HEK293T (cell line): Measurements from ENCODE around the gene ARHGAP26.

Experiments used
- CTCF ChIA-PET: fragments of 350-600 bp; formaldehyde crosslinking; extraction: SDS; loops from one replicate; lab custom pipeline; 2021; ENCODE audit warnings: antibody characterized with exemption, inconsistent platforms; lab: Yijun Ruan, JAX
- POLR2A ChIA-PET: fragments of 350-600 bp; formaldehyde crosslinking; extraction: SDS; loops from one replicate; lab custom pipeline; 2020; ENCODE audit warnings: antibody characterized with exemption, inconsistent platforms; lab: Yijun Ruan, JAX
- DNase-seq: peaks from one replicate; pipeline ENCODE4 v3.0.0; 2012; ENCODE audit warnings: mixed read lengths; ENCODE audit errors: extremely low spot score
- ARNT ChIP-seq: fragments of 450-650 bp; IDR thresholded peaks from 2 replicates; pipeline ENCODE4 v1.6.1; 2017; ENCODE audit warnings: mild to moderate bottlenecking
- BHLHE40 ChIP-seq: fragments of 450-650 bp; IDR thresholded peaks from 2 replicates; pipeline ENCODE4 v1.6.1; 2016; ENCODE audit warnings: mild to moderate bottlenecking, moderate library complexity, borderline replicate concordance
- CTBP1 ChIP-seq: fragments of 450-650 bp; IDR thresholded peaks from 2 replicates; pipeline ENCODE4 v1.6.1; 2016; ENCODE audit warnings: borderline replicate concordance
- ELF4 ChIP-seq: fragments of 450-650 bp; IDR thresholded peaks from 2 replicates; pipeline ENCODE4 v1.6.1; 2017; ENCODE audit warnings: antibody characterized with exemption
- FOXA1 ChIP-seq: fragments of 450-650 bp; IDR thresholded peaks from 2 replicates; pipeline ENCODE4 v1.6.1; 2016; ENCODE audit warnings: mild to moderate bottlenecking
- FOXK2 ChIP-seq: fragments of 450-650 bp; IDR thresholded peaks from 2 replicates; pipeline ENCODE4 v1.6.1; 2016; ENCODE audit warnings: mild to moderate bottlenecking
- FOXM1 ChIP-seq: fragments of 450-650 bp; IDR thresholded peaks from 2 replicates; pipeline ENCODE4 v1.6.1; 2017; ENCODE audit warnings: mild to moderate bottlenecking, borderline replicate concordance
- HDGF ChIP-seq: fragments of 450-650 bp; IDR thresholded peaks from 2 replicates; pipeline ENCODE4 v1.6.1; 2017; ENCODE audit warnings: antibody characterized with exemption, borderline replicate concordance
- L3MBTL2 ChIP-seq: fragments of 450-650 bp; conservative IDR thresholded peaks from 2 replicates; pipeline ENCODE4 v1.6.1; 2016; ENCODE audit warnings: mild to moderate bottlenecking
- LEF1 ChIP-seq: fragments of 450-650 bp; IDR thresholded peaks from 2 replicates; pipeline ENCODE4 v1.6.1; 2017; ENCODE audit warnings: mild to moderate bottlenecking, borderline replicate concordance
- NFRKB ChIP-seq: fragments of 450-650 bp; IDR thresholded peaks from 2 replicates; pipeline ENCODE4 v1.6.1; 2016; ENCODE audit warnings: mild to moderate bottlenecking, moderate library complexity
- PKNOX1 ChIP-seq: fragments of 450-650 bp; IDR thresholded peaks from 2 replicates; pipeline ENCODE4 v1.6.1; 2016
- SP1 ChIP-seq: fragments of 450-650 bp; IDR thresholded peaks from 2 replicates; pipeline ENCODE4 v1.6.1; 2017
- SUZ12 ChIP-seq: fragments of 450-650 bp; IDR thresholded peaks from 2 replicates; pipeline ENCODE4 v1.6.1; 2016; ENCODE audit warnings: mild to moderate bottlenecking
- TARDBP ChIP-seq: fragments of 450-650 bp; IDR thresholded peaks from 2 replicates; pipeline ENCODE4 v1.6.1; 2016
- ZNF384 ChIP-seq: fragments of 450-650 bp; IDR thresholded peaks from 2 replicates; pipeline ENCODE4 v1.6.1; 2016

Gene ARHGAP26

GRCh38 chr5:142852416-142853198 is 82.4 kb downstream of the ARHGAP26 start:
- DNase-seq, result no peak
- ChIA-PET CTCF (interaction anchor here (1.9 kb wide), 1 partner anchor 14 kb away, joined by 8 read pairs; no protein-coding TSS in a partner anchor), POLR2A (interaction anchor here (1.3 kb wide), 1 partner anchor 81 kb away, joined by 4 read pairs; no protein-coding TSS in a partner anchor)
- TF ChIP-seq PKNOX1 (no peak), TARDBP (no peak), HDGF (no peak), SP1 (no peak), LEF1 (no peak), ELF4 (no peak), L3MBTL2 (no peak), CTBP1 (no peak), FOXM1 (no peak), ARNT (no peak), ZNF384 (no peak)

GRCh38 chr5:142853682-142854081 is 83.5 kb downstream of the ARHGAP26 start:
- POLR2A ChIA-PET, result interaction anchor here (1.3 kb wide), 1 partner anchor 83 kb away, joined by 4 read pairs; no protein-coding TSS in a partner anchor
- CTCF ChIA-PET, result interaction anchor here (1.9 kb wide), 1 partner anchor 13 kb away, joined by 8 read pairs; no protein-coding TSS in a partner anchor
- DNase-seq, result no peak
- TF ChIP-seq FOXA1 (no peak), ARNT (no peak), FOXK2 (no peak), HDGF (no peak), SUZ12 (no peak), SP1 (no peak), CTBP1 (no peak), BHLHE40 (no peak), PKNOX1 (no peak), ELF4 (no peak), NFRKB (no peak), ZNF384 (no peak), TARDBP (no peak), LEF1 (no peak), L3MBTL2 (no peak), FOXM1 (no peak)

GRCh38 chr5:142856269-142856782 is 86.1 kb downstream of the ARHGAP26 start:
- DNase-seq, result no peak
- TF ChIP-seq PKNOX1 (no peak), BHLHE40 (no peak), ARNT (no peak), SP1 (no peak), NFRKB (no peak), TARDBP (no peak), FOXM1 (no peak), L3MBTL2 (no peak), FOXK2 (no peak), LEF1 (no peak), ZNF384 (no peak), FOXA1 (no peak), HDGF (no peak), SUZ12 (no peak)
- POLR2A ChIA-PET, result no interaction called here
- CTCF ChIA-PET, result no interaction called here

GRCh38 chr5:142857405-142857804 is 87.2 kb downstream of the ARHGAP26 start:
- POLR2A ChIA-PET, result no interaction called here
- DNase-seq, result no peak
- TF ChIP-seq ARNT (no peak), FOXM1 (no peak), HDGF (no peak), ZNF384 (no peak), BHLHE40 (no peak), FOXK2 (no peak), LEF1 (no peak), SP1 (no peak), L3MBTL2 (no peak)

GRCh38 chr5:142859037-142859436 is 88.9 kb downstream of the ARHGAP26 start:
- TF ChIP-seq SUZ12, result no peak
- no peak for TF ChIP-seq ELF4
- no peak for TF ChIP-seq CTBP1
- TF ChIP-seq ARNT, result no peak
- TF ChIP-seq FOXA1, result no peak
- TF ChIP-seq HDGF, result no peak
- CTCF ChIA-PET, result no interaction called here
- POLR2A ChIA-PET, result no interaction called here
- DNase-seq, result no peak

More at GRCh38 chr5:142857405-142857804, 87.2 kb downstream of the ARHGAP26 start:
- CTCF ChIA-PET, result no interaction called here

- POLR2A ChIA-PET, result interaction anchor here (1.2 kb wide), 1 partner anchor 16 kb away, joined by 4 read pairs; no protein-coding TSS in a partner anchor
- TF ChIP-seq SP1, result no peak
- no peak for TF ChIP-seq PKNOX1
- no peak for TF ChIP-seq FOXA1
- no peak for TF ChIP-seq ZNF384
- no peak for TF ChIP-seq HDGF
- TF ChIP-seq BHLHE40, result no peak
- no peak for TF ChIP-seq NFRKB
- no peak for TF ChIP-seq SUZ12
- TF ChIP-seq L3MBTL2, result no peak
- no peak for TF ChIP-seq FOXK2
- no peak for TF ChIP-seq TARDBP
- no peak for TF ChIP-seq CTBP1
- TF ChIP-seq LEF1, result no peak
- TF ChIP-seq ELF4, result no peak
- TF ChIP-seq FOXM1, result no peak
- no peak for TF ChIP-seq ARNT
- CTCF ChIA-PET, result interaction anchor here (0.5 to 2.0 kb wide), 6 partner anchors 16 to 1096 kb away, joined by 3 to 7 read pairs (median 4); no protein-coding TSS in a partner anchor
- no peak for DNase-seq
These were observed 90.1 kb downstream of the ARHGAP26 start for GRCh38 chr5:142860270-142860669.
